K562 (cell line): ENCODE data around the gene TLDC2. TPM values are rescaled to one million over a fixed set of nuclear protein-coding genes. Genes with fewer than 3 reads are reported as not detected.
A peak's percentile ranks its signal among the peaks of the same experiment; 100 is the strongest.

Experiments used
- ATAC-seq: fragments of 200-7000 bp; cut with Tn5 transposase; 3 replicates; pipeline ENCODE4 v1.9.1; 2020; ENCODE audit warnings: moderate library complexity
- BruUV-seq: library from RNA; stranded (reverse); fragments of 400-500 nt; replicated peaks from 2 replicates; lab custom pipeline; 2021; lab: Mats Ljungman, UMichigan
- CTCF ChIA-PET: fragments of 300-600 bp; formaldehyde crosslinking; extraction: SDS; loops from one replicate; lab custom pipeline; 2021; ENCODE audit warnings: low intra/inter-chr PET ratio; lab: Yijun Ruan, JAX
- POLR2A ChIA-PET: fragments of 300-600, 350-650 bp; sonication (Branson Sonifier 250); formaldehyde crosslinking; extraction: SDS; loops from one replicate; lab custom pipeline; 2021; ENCODE audit warnings: antibody characterized with exemption, inconsistent platforms; lab: Yijun Ruan, JAX
- DNase-seq, 4 experiments: peaks; one replicate each; pipeline versions ENCODE4 v3.0.0 to v3.0.0-alpha.2; 2011 to 2018; ENCODE audit warnings: low spot score in 3 of 4, mixed read lengths in 3 of 4; ENCODE audit errors: extremely low read depth in 1 of 4
- FAIRE-seq: peaks from 2 replicates; lab custom pipeline; 2011; peaks lifted over from hg19 to GRCh38; lab: Jason Lieb, UNC
- H2AFZ ChIP-seq: 2 replicates; pipeline ENCODE4 v1.6.0; 2011; ENCODE audit warnings: low read depth, low read length, control low read depth, inconsistent platforms
- H3K27ac ChIP-seq: fragments of 200-600 bp; 3 replicates; pipeline ENCODE4 v1.8.0; 2011; ENCODE audit warnings: low read depth, mild to moderate bottlenecking, control low read depth, inconsistent platforms, low read length, moderate library complexity, mixed read lengths; ENCODE audit errors: extremely low read depth
- H3K27me3 ChIP-seq, 2 experiments: fragments of 300-600 bp in 1 of 2; 2 replicates in 1 of 2; 3 replicates in 1 of 2; pipeline versions ENCODE4 v1.6.0 to v1.8.0; 2011; ENCODE audit warnings: inconsistent platforms in 2 of 2, low read length in 2 of 2, mild to moderate bottlenecking in 1 of 2, mixed read lengths in 1 of 2, moderate library complexity in 1 of 2; ENCODE audit not compliant: control insufficient read depth in 2 of 2, insufficient read depth in 2 of 2
- H3K36me3 ChIP-seq: fragments of 300-600 bp; 3 replicates; pipeline ENCODE4 v1.8.0; 2011; ENCODE audit warnings: mild to moderate bottlenecking, low read length, inconsistent platforms; ENCODE audit not compliant: control insufficient read depth, insufficient read depth
- H3K4me1 ChIP-seq, 2 experiments: fragments of 200-600 bp in 1 of 2; replicated peaks in 1 of 2; 2 replicates in 1 of 2; 3 replicates in 1 of 2; pipeline versions ENCODE4 v1.5.1 to v1.8.0; 2011; ENCODE audit warnings: inconsistent platforms in 2 of 2, low read length in 2 of 2, mild to moderate bottlenecking in 1 of 2, mixed read lengths in 1 of 2, moderate library complexity in 1 of 2; ENCODE audit not compliant: control insufficient read depth in 2 of 2, insufficient read depth in 2 of 2
- H3K4me2 ChIP-seq: 2 replicates; pipeline ENCODE4 v1.6.1; 2011; ENCODE audit warnings: low read length, control low read depth, inconsistent platforms, mixed read lengths; ENCODE audit not compliant: insufficient read depth
- H3K4me3 ChIP-seq: fragments of 200-600 bp; sonication (generic), shearing (Covaris generic); 2 replicates; pipeline ENCODE4 v1.5.1; 2016; ENCODE audit warnings: control low read depth, inconsistent platforms
- H3K79me2 ChIP-seq: fragments of 200-600 bp; 3 replicates; pipeline ENCODE4 v1.8.0; 2011; ENCODE audit warnings: low read length, inconsistent platforms; ENCODE audit not compliant: control insufficient read depth, insufficient read depth
- H3K9ac ChIP-seq, 2 experiments: 2 replicates each; pipeline versions ENCODE4 v1.6.0 to v1.6.1; 2011; ENCODE audit warnings: low read depth in 2 of 2, low read length in 2 of 2, control low read depth in 1 of 2, inconsistent platforms in 1 of 2, mild to moderate bottlenecking in 1 of 2, mixed read lengths in 1 of 2; ENCODE audit not compliant: insufficient read depth in 1 of 2
- H3K9me1 ChIP-seq: one replicate; pipeline ENCODE4 v1.6.0; 2011; ENCODE audit warnings: inconsistent platforms, mild to moderate bottlenecking, low read length, moderate library complexity; ENCODE audit not compliant: control insufficient read depth, insufficient read depth
- H3K9me3 ChIP-seq: replicated peaks from 2 replicates; pipeline ENCODE4 v1.5.1; 2011; ENCODE audit warnings: low read depth, low read length, inconsistent platforms; ENCODE audit not compliant: control insufficient read depth, insufficient read depth
- H4K20me1 ChIP-seq: replicated peaks from 2 replicates; pipeline ENCODE4 v1.6.1; 2011; ENCODE audit warnings: low read length, inconsistent platforms, mixed read lengths; ENCODE audit not compliant: control insufficient read depth, insufficient read depth
- BDP1 ChIP-seq: IDR thresholded peaks from 3 replicates; pipeline ENCODE4 v1.6.1; 2011; ENCODE audit not compliant: insufficient read length, insufficient read depth
- FUS ChIP-seq: fragments of 200-400 bp; formaldehyde crosslinking; optimal IDR thresholded peaks from 2 replicates; pipeline ENCODE3; 2017; ENCODE audit warnings: low read depth, low read length
- IFI16 ChIP-seq: fragments of 250-450 bp; sonication (Bioruptor Pico); IDR thresholded peaks from 2 replicates; pipeline ENCODE4 v2.1.2; 2022; ENCODE audit warnings: mild to moderate bottlenecking, inconsistent platforms
- L3MBTL2 ChIP-seq: fragments of 450-650 bp; IDR thresholded peaks from 2 replicates; pipeline ENCODE4 v1.6.1; 2016; ENCODE audit warnings: mild to moderate bottlenecking, moderate library complexity
- NBN ChIP-seq: fragments of 450-650 bp; IDR thresholded peaks from 2 replicates; pipeline ENCODE4 v1.6.1; 2016; ENCODE audit warnings: low read depth, mild to moderate bottlenecking
- NCOA4 ChIP-seq: fragments of 450-650 bp; IDR thresholded peaks from 2 replicates; pipeline ENCODE4 v1.6.1; 2018; ENCODE audit warnings: mild to moderate bottlenecking; ENCODE audit not compliant: partially characterized antibody
- SAFB2 ChIP-seq: fragments of 200-400 bp; formaldehyde crosslinking; IDR thresholded peaks from 2 replicates; pipeline ENCODE4 v1.6.1; 2018; ENCODE audit warnings: borderline replicate concordance, low read length, low read depth, moderate library complexity; ENCODE audit not compliant: severe bottlenecking
- SMAD1 ChIP-seq: fragments of 150-350 bp; IDR thresholded peaks from 2 replicates; pipeline ENCODE4 v1.6.1; 2014; ENCODE audit warnings: low read length, low read depth; ENCODE audit not compliant: partially characterized antibody
- SMARCC2 ChIP-seq: fragments of 450-650 bp; IDR thresholded peaks from 2 replicates; pipeline ENCODE4 v1.6.1; 2017; ENCODE audit warnings: antibody characterized with exemption, moderate library complexity, mild to moderate bottlenecking, low read depth
- TAF1 ChIP-seq: IDR thresholded peaks from 2 replicates; pipeline ENCODE4 v1.6.1; 2011; ENCODE audit warnings: mild to moderate bottlenecking, low read length, moderate library complexity; ENCODE audit not compliant: insufficient read depth, control insufficient read depth, severe bottlenecking; ENCODE audit errors: extremely low read depth
- THRAP3 ChIP-seq: fragments of 450-650 bp; IDR thresholded peaks from 2 replicates; pipeline ENCODE4 v1.6.1; 2016; ENCODE audit warnings: mild to moderate bottlenecking, inconsistent platforms, borderline replicate concordance
- WGBS: fragments of 100-300 bp; shearing (Covaris generic); methylation state at CpG from one replicate; pipeline ENCODE4 v1.1.6; 2016; ENCODE audit warnings: low coverage, mixed read lengths; ENCODE audit not compliant: insufficient coverage; ENCODE audit errors: missing lambda C conversion rate; 5-methylcytosine and 5-hydroxymethylcytosine counted together
- in situ Hi-C: fragments of 300-500 bp; cut with MboI; formaldehyde crosslinking; loops from 4 replicates; pipeline ENCODE4 v1.15.0; 2018; ENCODE audit warnings: inconsistent platforms, mixed read lengths
- intact Hi-C: fragments of 100-400 bp; cut with micrococcal nuclease; formaldehyde crosslinking; loops from 2 replicates; pipeline ENCODE4 v1.14.2; 2022
- polyA plus RNA-seq, 8 experiments: library from polyadenylated mRNA; depleted of rRNA in 4 of 8; stranded (reverse) in 5 of 8; unstranded in 3 of 8; fragments of >200 nt; fragmentation: Nextera tagmentation in 2 of 8; fragmentation: Illumina TruSeq in 1 of 8; extraction: Ambion mirVana in 2 of 8; extraction: Trizol in 1 of 8; gene quantifications; 2 replicates each; pipeline versions ENCODE4 v1.2.1 to v1.2.3, GENCODE V29; 2011 to 2014; ENCODE audit warnings: inconsistent platforms in 1 of 8, missing spikeins in 1 of 8
- total RNA-seq, 7 experiments: library from RNA; depleted of rRNA in 6 of 7; stranded (reverse); fragments of >200 nt in 6 of 7; fragmentation: Illumina TruSeq in 2 of 7; extraction: Trizol in 2 of 7; gene quantifications; 2 replicates each; pipeline versions ENCODE4 v1.2.1 to v1.2.3, GENCODE V29; 2011 to 2021; ENCODE audit warnings: low replicate concordance in 1 of 7
- TF ChIP-seq, protein P1 (sequence below): fragments of 250-450 bp; sonication (Bioruptor Pico); IDR thresholded peaks from 2 replicates; pipeline ENCODE4 v1.5.0; 2021

Gene TLDC2
- total and polyA plus RNA-seq, 9 of the 15 experiments (the other 6 are each of a cell fraction or from before 2014, with no cell fraction given): not detected

- TF ChIP-seq, protein P1, sequence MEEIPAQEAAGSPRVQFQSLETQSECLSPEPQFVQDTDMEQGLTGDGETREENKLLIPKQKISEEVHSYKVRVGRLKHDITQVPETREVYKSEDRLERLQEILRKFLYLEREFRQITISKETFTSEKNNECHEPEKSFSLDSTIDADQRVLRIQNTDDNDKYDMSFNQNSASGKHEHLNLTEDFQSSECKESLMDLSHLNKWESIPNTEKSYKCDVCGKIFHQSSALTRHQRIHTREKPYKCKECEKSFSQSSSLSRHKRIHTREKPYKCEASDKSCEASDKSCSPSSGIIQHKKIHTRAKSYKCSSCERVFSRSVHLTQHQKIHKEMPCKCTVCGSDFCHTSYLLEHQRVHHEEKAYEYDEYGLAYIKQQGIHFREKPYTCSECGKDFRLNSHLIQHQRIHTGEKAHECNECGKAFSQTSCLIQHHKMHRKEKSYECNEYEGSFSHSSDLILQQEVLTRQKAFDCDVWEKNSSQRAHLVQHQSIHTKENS (CRISPR knock-in tag): no peak
- TF ChIP-seq THRAP3 (no peak), L3MBTL2 (no peak), SMAD1 (no peak), IFI16 (CRISPR knock-in tag) (no peak), NCOA4 (no peak)
Observed at GRCh38 chr20:36878941-36879340, 3.0 kb downstream of the TLDC2 start (continued).

DNA sequence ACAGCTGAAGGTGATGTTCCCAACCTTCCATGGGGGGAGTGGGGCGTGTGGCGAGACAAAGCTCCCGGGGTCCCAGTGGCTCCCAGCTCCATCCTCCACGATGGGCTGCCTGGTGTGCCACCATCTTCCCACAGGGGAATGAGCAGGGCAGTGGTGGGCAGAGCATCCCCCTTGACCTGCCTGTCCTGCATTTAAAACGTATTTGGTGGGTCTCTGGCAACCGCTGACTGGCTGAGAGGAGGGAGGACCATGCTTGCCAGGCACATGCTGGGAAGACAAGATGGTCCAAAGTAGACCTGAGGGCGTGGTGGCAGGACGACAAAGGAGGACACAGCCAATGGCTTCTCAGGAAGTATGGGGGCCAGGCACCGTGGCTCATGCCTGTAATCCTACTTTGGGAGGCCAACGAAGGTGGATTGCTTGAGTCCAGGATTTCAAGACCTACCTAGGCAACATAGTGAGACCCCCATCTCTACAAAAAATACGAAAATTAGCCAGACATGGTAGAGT, 4.9 kb downstream of the TLDC2 start:
- peaks cover 0 to 23% of the 10 kb centered on the region in 2 experiments; a peak in 2 of 5 replicates for H3K27me3 ChIP-seq
- ATAC-seq (no peak), DNase-seq (no peak), FAIRE-seq (no peak)
- ChIA-PET CTCF (no interaction called here), POLR2A (no interaction called here)
- no peaks in the 10 kb centered on the region for H3K36me3 ChIP-seq
- BruUV-seq: no TSS peak
- in situ Hi-C loops: no loop called here
- no peak overlapping the region for H3K4me2 ChIP-seq
- H3K4me1 ChIP-seq: peaks cover 6 to 17% of the 10 kb centered on the region in 2 experiments
- peak overlapping the region in 1 of 2 experiments; percentile 56; a peak in 1 of 4 replicates for H3K9ac ChIP-seq
- peaks cover 6% of the 10 kb centered on the region; the same call in 1 of the 2 replicates for H4K20me1 ChIP-seq
- no peaks in the 10 kb centered on the region for H3K79me2 ChIP-seq
- 4% methylated on average over 11 of the region's 11 CpGs for WGBS
- no peaks in the 10 kb centered on the region for H3K9me3 ChIP-seq
- H3K4me3 ChIP-seq: no peak overlapping the region
- intact Hi-C loops: no loop called here
- no peak overlapping the region for H3K27ac ChIP-seq
- no peaks in the 10 kb centered on the region for H3K9me1 ChIP-seq
- H2AFZ ChIP-seq: no peak overlapping the region
- no peak for TF ChIP-seq BDP1
- TF ChIP-seq NBN: no peak
- no peak for TF ChIP-seq SMARCC2
- no peak for TF ChIP-seq SAFB2
- TF ChIP-seq TAF1: no peak
- no peak for TF ChIP-seq FUS
